Nephron progenitor cell (in vitro differentiated cells): ENCODE data around the gene PRDX5.
A peak's percentile ranks its signal among the peaks of the same experiment; 100 is the strongest.
"Not testable (repeated sequence)": the region's sequence is repeated elsewhere in the genome, so short reads cannot be mapped to it uniquely, and the experiment has no call there.

Source experiments
- DNase-seq: peaks from one replicate; pipeline ENCODE4 v3.0.0; 2021
- H3K27ac Mint-ChIP-seq: 2 replicates; pipeline ENCODE4 v1.8.0; 2021; ENCODE audit warnings: mild to moderate bottlenecking, moderate library complexity, mixed read lengths
- H3K27me3 Mint-ChIP-seq: 2 replicates; pipeline ENCODE4 v1.8.0; 2021; ENCODE audit warnings: mild to moderate bottlenecking, low read depth, mixed read lengths; ENCODE audit not compliant: poor library complexity
- H3K36me3 Mint-ChIP-seq: 2 replicates; pipeline ENCODE4 v1.8.0; 2021; ENCODE audit warnings: low read depth, mixed read lengths
- H3K4me1 Mint-ChIP-seq: 2 replicates; pipeline ENCODE4 v1.8.0; 2021; ENCODE audit warnings: mixed read lengths
- H3K4me3 Mint-ChIP-seq: 2 replicates; pipeline ENCODE4 v1.8.0; 2021; ENCODE audit warnings: mild to moderate bottlenecking, moderate library complexity, mixed read lengths
- H3K9me3 Mint-ChIP-seq: 2 replicates; pipeline ENCODE4 v1.8.0; 2021; ENCODE audit warnings: mild to moderate bottlenecking, moderate library complexity, mixed read lengths
- CTCF ChIP-seq: fragments of 200-600 bp; sonication (generic); IDR thresholded peaks from 2 replicates; pipeline ENCODE4 v1.5.0; 2021; ENCODE audit warnings: antibody characterized with exemption

The PRDX5 gene

GRCh38 chr11:64313491-64314145 lies 4.3 kb upstream of the PRDX5 start:
- no peak for TF ChIP-seq CTCF
- no peaks in the 10 kb centered on the region for H3K27me3 Mint-ChIP-seq
- peaks cover 5% of the 10 kb centered on the region for H3K36me3 Mint-ChIP-seq
- H3K27ac Mint-ChIP-seq = peak overlapping the region; percentile 95
- no peak overlapping the region for H3K4me3 Mint-ChIP-seq
- no peaks in the 10 kb centered on the region for H3K9me3 Mint-ChIP-seq
- DNase-seq = no peak
- H3K4me1 Mint-ChIP-seq = peaks cover 12% of the 10 kb centered on the region

DNA sequence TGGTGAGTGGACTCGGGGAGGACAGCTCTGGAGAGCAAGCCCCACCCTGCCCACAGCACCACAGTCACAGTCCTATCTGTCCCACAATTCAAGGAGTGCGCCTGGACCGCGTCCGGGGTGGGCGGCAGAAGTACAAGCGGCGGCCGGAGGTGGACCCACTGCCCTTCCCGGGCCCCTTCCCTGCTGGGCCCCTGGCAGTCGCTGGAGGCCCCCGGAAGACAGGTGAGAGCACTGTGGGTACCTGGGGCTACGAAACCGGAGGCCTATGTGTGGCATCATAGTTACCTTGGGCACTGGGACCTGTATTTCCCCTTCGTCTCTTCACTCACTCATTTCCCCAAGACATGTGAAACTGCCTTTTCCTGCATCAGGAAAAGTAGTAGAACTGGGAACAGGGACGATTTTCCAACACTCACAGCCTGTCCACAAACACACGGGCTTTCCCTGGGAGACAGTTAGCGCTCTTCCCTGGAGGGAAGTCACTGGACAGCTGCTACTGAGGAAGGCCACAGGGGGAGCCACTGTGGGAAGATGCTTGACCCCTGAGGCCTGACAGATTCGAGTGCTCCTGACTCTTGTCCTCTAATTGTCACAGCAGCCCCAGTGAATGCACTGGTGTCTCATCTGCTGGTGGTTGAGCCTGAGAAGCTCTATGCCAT lies 3.6 kb upstream of the PRDX5 start:
- Mint-ChIP-seq H3K9me3 (no peaks in the 10 kb centered on the region), H3K27me3 (no peaks in the 10 kb centered on the region), H3K4me1 (peaks cover 18% of the 10 kb centered on the region), H3K27ac (peak overlapping the region; percentile 83), H3K36me3 (peaks cover 5% of the 10 kb centered on the region), H3K4me3 (no peak overlapping the region)
- no peak for DNase-seq
- peak; percentile 7 for TF ChIP-seq CTCF

DNA sequence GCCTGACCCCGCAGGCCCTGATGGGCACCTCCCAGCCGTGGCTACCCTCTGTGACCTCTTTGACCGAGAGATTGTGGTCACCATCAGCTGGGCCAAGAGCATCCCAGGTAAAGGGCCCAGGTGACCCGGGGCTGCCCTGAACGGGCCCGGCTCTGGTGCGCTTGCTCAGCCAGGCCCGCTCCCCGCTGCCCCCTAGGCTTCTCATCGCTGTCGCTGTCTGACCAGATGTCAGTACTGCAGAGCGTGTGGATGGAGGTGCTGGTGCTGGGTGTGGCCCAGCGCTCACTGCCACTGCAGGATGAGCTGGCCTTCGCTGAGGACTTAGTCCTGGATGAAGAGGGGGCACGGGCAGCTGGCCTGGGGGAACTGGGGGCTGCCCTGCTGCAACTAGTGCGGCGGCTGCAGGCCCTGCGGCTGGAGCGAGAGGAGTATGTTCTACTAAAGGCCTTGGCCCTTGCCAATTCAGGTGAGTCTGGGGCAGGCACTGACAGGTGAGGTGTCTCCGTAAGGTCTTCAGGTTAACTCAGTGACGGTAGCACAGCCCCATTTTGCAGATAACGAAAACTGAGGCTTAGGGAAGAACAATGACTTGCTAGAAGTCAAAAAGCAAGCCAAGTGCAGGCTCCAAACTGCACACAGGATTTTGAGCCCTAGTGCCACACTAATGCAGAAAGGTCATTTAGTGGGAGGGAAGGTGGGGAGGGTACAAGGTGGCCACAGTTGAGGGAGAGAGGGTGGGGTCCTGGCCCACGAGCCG lies 2.9 kb upstream of the PRDX5 start:
- H3K36me3 Mint-ChIP-seq = peaks cover 5% of the 10 kb centered on the region
- H3K27ac Mint-ChIP-seq = peak overlapping the region; percentile 83
- H3K27me3 Mint-ChIP-seq = no peaks in the 10 kb centered on the region
- H3K4me1 Mint-ChIP-seq = peaks cover 23% of the 10 kb centered on the region
- no peak for DNase-seq
- H3K4me3 Mint-ChIP-seq = peak overlapping the region; percentile 48
- H3K9me3 Mint-ChIP-seq = no peaks in the 10 kb centered on the region
- TF ChIP-seq CTCF = no peak

GRCh38 chr11:64315667-64316526 lies 2.0 kb upstream of the PRDX5 start:
- peaks cover 13% of the 10 kb centered on the region for H3K36me3 Mint-ChIP-seq
- H3K27ac Mint-ChIP-seq, H3K27me3 Mint-ChIP-seq, DNase-seq, H3K9me3 Mint-ChIP-seq: not testable (repeated sequence)
- peaks cover 25% of the 10 kb centered on the region for H3K4me1 Mint-ChIP-seq
- peak overlapping the region; percentile 94 for H3K4me3 Mint-ChIP-seq

GRCh38 chr11:64316672-64317324 lies 1.1 kb upstream of the PRDX5 start:
- H3K9me3 Mint-ChIP-seq = no peaks in the 10 kb centered on the region
- H3K36me3 Mint-ChIP-seq = peaks cover 16% of the 10 kb centered on the region
- peak overlapping the region; percentile 100 for H3K27ac Mint-ChIP-seq

More at GRCh38 chr11:64316672-64317324, 1.1 kb upstream of the PRDX5 start:
- Mint-ChIP-seq H3K4me3 (peak overlapping the region; percentile 94), H3K4me1 (peaks cover 32% of the 10 kb centered on the region), H3K27me3 (no peaks in the 10 kb centered on the region)
- TF ChIP-seq CTCF = no peak
- no peak for DNase-seq
